Endothelial cell of umbilical vein (primary cell): Measurements from ENCODE around the gene TRIM14. TPM values are rescaled to one million over a fixed set of nuclear protein-coding genes. Genes with fewer than 3 reads are reported as not detected.

Experiments used
- BruUV-seq: library from RNA; stranded (reverse); fragments of 400-500 nt; replicated peaks from 2 replicates; lab custom pipeline; 2021; lab: Mats Ljungman, UMichigan
- CTCF ChIA-PET: fragments of 300-600, 350-600 bp; sonication (Branson Sonifier 250); formaldehyde crosslinking; loops from one replicate; lab custom pipeline; 2021; ENCODE audit warnings: antibody characterized with exemption, inconsistent platforms; lab: Charles Lee
- POLR2A ChIA-PET: fragments of 300-600, 350-600 bp; sonication (Branson Sonifier 250); formaldehyde crosslinking; loops from one replicate; lab custom pipeline; 2021; ENCODE audit warnings: antibody characterized with exemption, inconsistent platforms; lab: Charles Lee
- DNase-seq: peaks from one replicate; pipeline ENCODE4 v3.0.0-alpha.2; 2011; ENCODE audit warnings: low read depth, low spot score
- FAIRE-seq: peaks from 2 replicates; lab custom pipeline; 2011; peaks lifted over from hg19 to GRCh38; lab: Jason Lieb, UNC
- H2AFZ ChIP-seq: 2 replicates; pipeline ENCODE4 v1.6.0; 2012; ENCODE audit warnings: low read depth, low read length, control low read depth, inconsistent platforms
- H3K27ac ChIP-seq: 2 replicates; pipeline ENCODE4 v1.5.1; 2011; ENCODE audit warnings: low read depth, mild to moderate bottlenecking, control low read depth, low read length, moderate library complexity; ENCODE audit not compliant: insufficient read depth
- H3K27me3 ChIP-seq, 2 experiments: 2 replicates each; pipeline versions ENCODE4 v1.6.0 to v1.6.1; 2011; ENCODE audit warnings: low read length in 2 of 2, mixed read lengths in 1 of 2; ENCODE audit not compliant: control insufficient read depth in 2 of 2, insufficient read depth in 2 of 2
- H3K36me3 ChIP-seq, 2 experiments: 2 replicates in 1 of 2; 3 replicates in 1 of 2; pipeline ENCODE4 v1.5.1; 2011; ENCODE audit warnings: low read length in 2 of 2, mild to moderate bottlenecking in 1 of 2, moderate library complexity in 1 of 2; ENCODE audit not compliant: control insufficient read depth in 2 of 2, insufficient read depth in 2 of 2; ENCODE audit errors: extremely low read depth in 1 of 2
- H3K4me1 ChIP-seq: 3 replicates; pipeline ENCODE4 v1.5.1; 2011; ENCODE audit warnings: mild to moderate bottlenecking, low read length; ENCODE audit not compliant: control insufficient read depth, insufficient read depth; ENCODE audit errors: extremely low read depth
- H3K4me2 ChIP-seq: 2 replicates; pipeline ENCODE4 v1.6.1; 2011; ENCODE audit warnings: low read length, control low read depth, mixed read lengths; ENCODE audit not compliant: insufficient read depth
- H3K4me3 ChIP-seq, 3 experiments: fragments of 200-600 bp in 1 of 3; sonication (generic), shearing (Covaris generic) in 1 of 3; replicated peaks in 1 of 3; 2 replicates each; pipeline ENCODE4 v1.5.1; 2011 to 2016; ENCODE audit warnings: control low read depth in 3 of 3, low read length in 3 of 3, mild to moderate bottlenecking in 2 of 3, inconsistent platforms in 1 of 3, low read depth in 1 of 3, moderate library complexity in 1 of 3; ENCODE audit not compliant: insufficient read depth in 1 of 3
- H3K79me2 ChIP-seq: 2 replicates; pipeline ENCODE4 v1.6.0; 2012; ENCODE audit warnings: low read length, inconsistent platforms; ENCODE audit not compliant: control insufficient read depth, insufficient read depth
- H3K9ac ChIP-seq: replicated peaks from 2 replicates; pipeline ENCODE3; 2011; ENCODE audit warnings: low read length, control low read depth; ENCODE audit not compliant: insufficient read depth; ENCODE audit errors: extremely low read depth
- H3K9me1 ChIP-seq: replicated peaks from 3 replicates; pipeline ENCODE4 v1.6.0; 2011; ENCODE audit warnings: mild to moderate bottlenecking, low read length; ENCODE audit not compliant: control insufficient read depth, insufficient read depth; ENCODE audit errors: extremely low read depth
- H3K9me3 ChIP-seq: replicated peaks from 2 replicates; pipeline ENCODE4 v1.5.1; 2012; ENCODE audit warnings: low read length, inconsistent platforms; ENCODE audit not compliant: control insufficient read depth, insufficient read depth
- H4K20me1 ChIP-seq: replicated peaks from 2 replicates; pipeline ENCODE3; 2011; ENCODE audit warnings: mild to moderate bottlenecking, low read length; ENCODE audit not compliant: control insufficient read depth, insufficient read depth; ENCODE audit errors: extremely low read depth
- EZH2 ChIP-seq: IDR thresholded peaks from 2 replicates; pipeline ENCODE4 v1.6.1; 2012; ENCODE audit warnings: borderline replicate concordance, low read depth, mild to moderate bottlenecking, moderate library complexity, low read length, inconsistent platforms; ENCODE audit not compliant: severe bottlenecking
- GATA2 ChIP-seq: IDR thresholded peaks from 2 replicates; pipeline ENCODE4 v1.7.0; 2011; ENCODE audit warnings: low read depth, mild to moderate bottlenecking, moderate library complexity, mixed read lengths, low read length; ENCODE audit not compliant: insufficient read length, insufficient read depth
- JUN ChIP-seq: IDR thresholded peaks from 2 replicates; pipeline ENCODE4 v1.6.1; 2011; ENCODE audit warnings: borderline replicate concordance, low read depth; ENCODE audit not compliant: insufficient read length, insufficient read depth
- POLR2A ChIP-seq: IDR thresholded peaks from 2 replicates; pipeline ENCODE4 v1.6.1; 2012; ENCODE audit warnings: low read depth, mild to moderate bottlenecking, control low read depth, low read length
- POLR2AphosphoS5 ChIP-seq: IDR thresholded peaks from 2 replicates; pipeline ENCODE4 v1.6.1; 2012; ENCODE audit warnings: low read depth, mild to moderate bottlenecking, control low read depth, low read length, moderate library complexity; ENCODE audit not compliant: insufficient read depth
- dilution Hi-C: fragments of 300-500 bp; cut with MboI; formaldehyde crosslinking; loops from one replicate; pipeline ENCODE4 v1.15.0; 2019; ENCODE audit warnings: low sequenced_read_pairs; ENCODE audit not compliant: extremely low pct_ligation_motif_present
- intact Hi-C: fragments of 100-400 bp; cut with micrococcal nuclease; formaldehyde crosslinking; loops from one replicate; pipeline ENCODE4 v1.10.0; 2022
- polyA plus RNA-seq, 4 experiments: library from polyadenylated mRNA; depleted of rRNA in 3 of 4; stranded (reverse) in 3 of 4; unstranded in 1 of 4; fragments of >200 nt; gene quantifications; 2 replicates each; pipeline versions ENCODE4 v1.2.1 to v1.2.3, GENCODE V29; 2011 to 2012; ENCODE audit warnings: missing spikeins in 1 of 4
- total RNA-seq: library from RNA; stranded (reverse); gene quantifications from 2 replicates; pipeline ENCODE4 v1.2.3, GENCODE V29; 2021
- TF ChIP-seq, protein P1 (sequence below), 2 donors: IDR thresholded peaks; 1 replicate in 1 of 2; 2 replicates in 1 of 2; pipeline ENCODE4 v1.5.1; 2011; ENCODE audit warnings: low read length in 2 of 2, mild to moderate bottlenecking in 2 of 2, moderate library complexity in 2 of 2, control low read depth in 1 of 2, inconsistent platforms in 1 of 2, low read depth in 1 of 2; ENCODE audit not compliant: insufficient read depth in 1 of 2; ENCODE audit errors: extremely low read depth in 1 of 2

TRIM14 gene
- total and polyA plus RNA-seq, 2 donors (not counting 3 experiments of a cell fraction or from before 2014, with no cell fraction given) = 4.8 to 10.7 TPM

DNA sequence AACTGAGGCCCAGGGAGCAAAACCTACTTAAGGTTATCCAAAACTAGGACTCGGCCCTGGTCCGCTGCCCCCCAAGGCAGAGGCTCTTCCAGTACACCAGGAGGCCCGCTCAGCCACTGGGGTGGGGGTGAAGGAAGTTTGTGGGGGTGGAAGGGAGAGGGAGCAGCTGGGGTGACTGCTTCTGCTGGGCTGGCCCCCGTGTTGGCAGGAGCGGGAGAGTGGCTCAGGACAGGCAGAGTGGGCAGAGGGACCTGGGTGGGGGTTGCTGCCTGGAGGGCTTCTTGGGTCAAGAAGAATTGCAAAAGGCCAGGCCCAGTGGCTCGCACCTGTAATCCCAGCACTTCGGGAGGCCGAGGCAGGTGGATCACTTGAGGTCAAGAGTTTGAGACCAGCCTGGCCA lies 8.2 kb upstream of the TRIM14 start:
- no peak overlapping the region for H3K4me2 ChIP-seq
- H4K20me1 ChIP-seq = no peaks in the 10 kb centered on the region
- H3K27ac ChIP-seq = no peak overlapping the region
- H3K4me1 ChIP-seq = no peaks in the 10 kb centered on the region
- no peaks in the 10 kb centered on the region for H3K36me3 ChIP-seq
- H3K4me3 ChIP-seq = no peak overlapping the region
- intact Hi-C loops = no loop called here
- FAIRE-seq (no peak), DNase-seq (no peak)
- H3K79me2 ChIP-seq = no peaks in the 10 kb centered on the region
- H3K9me3 ChIP-seq = no peaks in the 10 kb centered on the region
- no TSS peak for BruUV-seq
- dilution Hi-C loops = no loop called here
- ChIA-PET POLR2A (no interaction called here), CTCF (interaction anchor here (0.7 kb wide), 1 partner anchor 40 kb away, joined by 6 read pairs; no protein-coding TSS in a partner anchor)
- H3K27me3 ChIP-seq = no peaks in the 10 kb centered on the region
- TF ChIP-seq POLR2AphosphoS5 (no peak), JUN (no peak), GATA2 (no peak), EZH2 (no peak), POLR2A (no peak)
- TF ChIP-seq, protein P1, sequence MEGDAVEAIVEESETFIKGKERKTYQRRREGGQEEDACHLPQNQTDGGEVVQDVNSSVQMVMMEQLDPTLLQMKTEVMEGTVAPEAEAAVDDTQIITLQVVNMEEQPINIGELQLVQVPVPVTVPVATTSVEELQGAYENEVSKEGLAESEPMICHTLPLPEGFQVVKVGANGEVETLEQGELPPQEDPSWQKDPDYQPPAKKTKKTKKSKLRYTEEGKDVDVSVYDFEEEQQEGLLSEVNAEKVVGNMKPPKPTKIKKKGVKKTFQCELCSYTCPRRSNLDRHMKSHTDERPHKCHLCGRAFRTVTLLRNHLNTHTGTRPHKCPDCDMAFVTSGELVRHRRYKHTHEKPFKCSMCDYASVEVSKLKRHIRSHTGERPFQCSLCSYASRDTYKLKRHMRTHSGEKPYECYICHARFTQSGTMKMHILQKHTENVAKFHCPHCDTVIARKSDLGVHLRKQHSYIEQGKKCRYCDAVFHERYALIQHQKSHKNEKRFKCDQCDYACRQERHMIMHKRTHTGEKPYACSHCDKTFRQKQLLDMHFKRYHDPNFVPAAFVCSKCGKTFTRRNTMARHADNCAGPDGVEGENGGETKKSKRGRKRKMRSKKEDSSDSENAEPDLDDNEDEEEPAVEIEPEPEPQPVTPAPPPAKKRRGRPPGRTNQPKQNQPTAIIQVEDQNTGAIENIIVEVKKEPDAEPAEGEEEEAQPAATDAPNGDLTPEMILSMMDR (IDR thresholded peaks at IDR 0.05; ENCODE audit: extremely low read depth in 1 of 2, insufficient read depth in 1 of 2, low read depth in 1 of 2, low read length in 2 of 2) = no peak
- no peak overlapping the region for H2AFZ ChIP-seq
- no peaks in the 10 kb centered on the region for H3K9me1 ChIP-seq
- H3K9ac ChIP-seq = no peak overlapping the region
